Limb (tissue), 2 donors: Measurements from ENCODE around the gene CLSTN2.

ENCODE experiments used
- DNase-seq, 2 donors: peaks; one replicate each; pipeline ENCODE4 v3.0.0-alpha.2; 2016; ENCODE audit errors: extremely low spot score in 2 of 2

CLSTN2 gene

DNA sequence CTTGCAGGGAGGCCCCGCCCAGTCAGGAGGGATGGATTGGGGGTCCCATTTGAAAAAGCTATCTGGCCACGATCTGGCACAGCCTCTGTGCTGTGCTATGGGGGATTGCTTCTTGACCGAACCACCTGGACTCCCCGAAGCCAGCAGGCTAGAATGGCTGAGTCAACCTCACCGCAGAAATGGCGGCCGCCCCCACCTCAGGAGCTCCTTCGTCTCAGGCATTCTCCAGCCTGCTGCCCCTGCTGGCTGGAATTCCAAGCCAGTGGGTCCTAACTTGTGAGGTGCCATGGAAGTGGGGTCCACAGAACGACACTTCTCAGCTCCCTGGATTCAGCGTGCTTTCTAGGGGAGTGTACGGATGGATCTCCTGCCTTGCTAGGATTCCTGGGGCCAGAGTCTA, 562.3 kb downstream of the CLSTN2 start:
- DNase-seq, result no peak

DNA sequence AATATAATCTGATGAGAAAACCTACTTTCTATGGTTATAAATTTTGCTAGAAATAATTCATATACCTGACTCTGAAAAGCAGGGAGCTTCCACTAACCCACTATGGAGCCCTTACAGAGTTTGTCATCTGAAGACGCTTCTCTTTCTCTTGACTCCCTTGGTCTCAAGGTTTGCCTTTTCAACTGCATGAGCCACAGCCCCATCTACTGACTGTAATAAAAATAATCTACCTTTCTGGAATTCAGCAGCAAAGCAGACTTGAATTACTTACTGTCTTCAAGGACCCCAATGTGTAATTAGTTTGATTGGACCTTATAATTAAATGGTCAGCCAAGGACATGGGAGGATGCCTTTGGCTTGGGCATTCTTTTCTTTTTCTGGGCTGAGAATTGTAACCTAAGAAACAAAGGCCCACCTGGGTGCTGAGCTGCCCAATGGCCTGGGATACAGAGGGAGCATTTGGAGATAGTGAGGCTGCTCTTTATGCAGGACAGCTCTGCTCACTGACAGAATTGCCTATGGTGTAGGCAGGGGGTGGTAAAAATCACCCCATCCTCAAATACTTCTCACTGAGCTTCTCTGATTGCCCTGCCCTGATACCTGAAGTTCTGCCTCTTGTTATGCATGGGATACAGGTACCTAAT, 564.3 kb downstream of the CLSTN2 start:
- DNase-seq, result peak in 1 of 2 donors; percentile 23

DNA sequence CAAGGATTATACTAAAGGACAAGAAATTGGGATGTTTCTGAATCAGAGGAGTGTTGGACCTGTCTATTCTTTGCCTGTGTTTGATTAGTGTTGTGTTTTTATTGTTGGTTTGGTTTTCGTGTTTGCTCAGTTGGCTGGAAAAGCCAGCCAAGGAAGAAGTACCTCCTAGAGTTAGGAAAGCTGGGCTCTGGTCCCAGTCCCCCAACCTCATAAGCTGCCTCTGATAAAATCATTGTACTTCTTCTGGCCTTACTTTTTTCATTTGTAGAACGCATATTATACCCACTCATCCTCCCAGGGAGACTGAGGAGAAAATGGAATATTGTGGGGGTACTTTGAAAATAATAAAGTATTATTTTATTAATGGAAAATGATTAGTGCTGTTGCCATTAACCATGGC, 565.5 kb downstream of the CLSTN2 start:
- no peak for DNase-seq

DNA sequence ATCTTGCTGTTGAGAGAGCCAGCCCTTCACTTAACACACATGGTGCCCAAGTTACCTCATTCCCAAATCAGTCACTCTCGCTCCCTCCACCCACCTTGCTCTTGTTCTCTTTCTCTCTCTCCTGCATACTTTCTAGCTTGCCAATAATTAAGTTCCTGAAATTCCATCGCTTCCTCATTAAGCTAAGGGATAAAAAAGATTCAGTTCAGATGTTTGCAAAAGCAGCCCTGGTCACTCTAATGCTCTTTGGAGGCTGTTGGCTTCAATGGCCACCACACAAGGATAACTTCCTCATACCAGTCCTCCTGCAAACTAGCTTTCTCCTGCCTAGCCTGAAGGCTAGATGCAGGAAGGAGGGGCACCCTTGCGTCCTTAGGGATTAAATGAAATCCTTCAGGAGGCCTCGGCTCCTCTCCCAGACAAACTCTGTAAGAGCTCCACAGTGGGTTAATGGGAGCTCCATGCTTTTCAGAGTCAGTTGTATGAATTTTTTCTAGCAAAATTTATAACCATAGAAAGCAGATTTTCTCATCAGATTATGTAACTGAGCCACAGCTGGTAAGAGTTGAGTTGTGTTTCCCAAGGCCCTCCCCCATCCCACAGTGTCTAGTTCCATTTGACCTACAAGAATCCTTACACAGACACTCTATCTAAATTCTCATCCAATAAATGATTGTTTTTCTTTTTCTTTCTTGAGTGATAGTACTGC, 566.2 kb downstream of the CLSTN2 start:
- peak in 1 of 2 donors; percentile 11 for DNase-seq

DNA sequence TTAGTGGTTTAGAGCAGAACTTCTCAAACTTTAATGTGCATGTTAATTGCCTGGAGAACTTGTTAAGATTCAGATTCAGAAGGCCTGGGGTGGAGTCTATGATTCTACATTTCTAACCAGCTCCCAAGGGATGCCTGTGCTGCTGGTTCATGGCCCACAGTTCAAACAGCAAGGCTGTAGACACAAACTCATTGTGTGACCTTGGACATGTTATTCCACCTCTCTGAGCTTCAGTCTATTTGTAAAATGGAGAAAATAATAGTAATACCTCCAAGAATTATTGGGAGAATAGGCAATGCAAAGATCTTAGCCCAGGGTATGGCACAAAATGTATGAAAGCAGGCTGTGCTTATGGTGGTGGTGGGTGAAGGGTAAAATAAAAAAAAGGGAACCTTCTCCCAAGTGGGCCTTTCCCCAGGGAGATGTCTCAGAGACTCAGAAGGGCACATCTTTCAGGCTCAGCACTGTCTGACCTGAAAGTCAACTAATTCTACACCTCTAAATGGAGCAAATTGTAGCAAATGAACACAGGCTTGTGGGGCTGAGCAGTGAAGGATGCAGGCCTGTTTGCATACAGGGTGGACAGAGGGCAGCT, 566.9 kb downstream of the CLSTN2 start:
- no peak for DNase-seq

DNA sequence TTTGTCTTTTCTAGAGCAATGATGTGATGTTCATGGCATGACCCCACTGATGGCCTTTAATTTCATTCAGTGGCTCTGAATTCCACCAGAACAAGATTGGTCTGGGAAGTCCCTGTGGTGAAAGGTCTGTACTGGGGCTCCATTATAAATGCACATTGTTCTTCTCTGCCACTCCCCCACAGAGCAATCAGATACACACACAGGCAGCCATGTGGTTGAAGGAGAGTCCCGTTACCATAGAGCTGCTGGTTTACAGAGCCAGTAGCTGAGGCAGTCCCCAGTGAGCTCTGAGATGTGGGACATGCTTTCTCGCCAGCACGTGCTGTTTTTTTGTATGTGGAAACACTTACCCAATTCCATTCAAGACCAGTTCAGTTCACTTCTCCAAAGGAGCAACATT, 570.2 kb downstream of the CLSTN2 start:
- DNase-seq, result peak in 1 of 2 donors; percentile 25

DNA sequence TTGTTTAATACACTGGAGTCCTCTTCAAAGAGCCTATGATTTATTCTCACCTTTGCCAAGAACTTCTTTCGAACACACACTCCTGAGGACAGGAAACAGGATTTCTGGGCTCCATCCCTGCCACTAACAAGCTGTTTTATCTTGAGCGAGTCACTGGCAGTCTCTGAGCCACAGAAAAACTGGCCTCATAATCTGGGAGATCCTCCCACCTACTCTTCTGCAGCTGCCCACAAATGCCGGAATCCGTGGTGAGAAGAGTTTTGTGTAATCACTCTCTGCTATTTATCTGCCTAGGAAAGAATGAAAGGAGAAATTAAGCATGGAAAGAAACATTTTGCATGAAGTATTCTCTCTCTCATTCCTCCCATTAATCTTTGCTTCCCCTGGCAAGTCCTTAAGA, 570.9 kb downstream of the CLSTN2 start:
- DNase-seq, result no peak

DNA sequence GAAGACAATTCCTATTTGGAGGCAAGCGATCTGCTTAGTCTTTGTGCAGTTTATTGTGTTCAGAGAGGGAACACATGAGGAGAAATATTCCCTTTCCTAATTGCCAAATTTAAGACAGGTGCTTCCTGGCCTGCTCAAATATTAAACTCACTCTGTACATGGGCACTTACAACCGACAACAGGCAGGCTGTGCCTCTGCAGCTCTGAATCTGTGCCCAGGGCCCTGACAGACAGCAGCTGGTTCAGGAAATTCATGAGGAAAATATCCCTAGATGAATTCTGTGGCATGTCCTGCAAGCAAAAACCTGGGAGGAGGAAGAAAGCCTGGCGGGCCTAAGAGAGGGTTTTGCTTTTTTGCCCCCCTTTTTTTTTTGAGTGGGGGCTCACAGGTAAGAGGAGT, 573.6 kb downstream of the CLSTN2 start:
- no peak for DNase-seq

DNA sequence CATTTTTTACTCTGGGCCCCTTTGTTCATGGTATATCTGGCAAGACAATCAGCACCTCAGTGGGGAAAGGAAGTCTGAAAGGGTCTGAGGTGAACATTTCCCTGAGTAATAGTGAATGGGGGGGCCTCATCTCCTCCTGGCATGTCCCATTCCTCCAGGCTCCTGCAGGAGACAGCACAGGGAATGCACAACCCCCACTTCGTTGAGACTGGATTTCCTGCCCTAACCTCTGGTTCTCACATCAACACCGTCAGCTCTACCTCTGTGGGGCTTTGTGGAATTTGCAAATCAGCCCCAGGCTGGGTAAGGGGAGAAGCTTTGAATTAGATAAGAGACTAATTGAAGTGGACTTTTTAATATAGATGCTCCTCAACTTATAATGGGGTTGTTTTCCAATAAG, 574.5 kb downstream of the CLSTN2 start:
- DNase-seq, result no peak

DNA sequence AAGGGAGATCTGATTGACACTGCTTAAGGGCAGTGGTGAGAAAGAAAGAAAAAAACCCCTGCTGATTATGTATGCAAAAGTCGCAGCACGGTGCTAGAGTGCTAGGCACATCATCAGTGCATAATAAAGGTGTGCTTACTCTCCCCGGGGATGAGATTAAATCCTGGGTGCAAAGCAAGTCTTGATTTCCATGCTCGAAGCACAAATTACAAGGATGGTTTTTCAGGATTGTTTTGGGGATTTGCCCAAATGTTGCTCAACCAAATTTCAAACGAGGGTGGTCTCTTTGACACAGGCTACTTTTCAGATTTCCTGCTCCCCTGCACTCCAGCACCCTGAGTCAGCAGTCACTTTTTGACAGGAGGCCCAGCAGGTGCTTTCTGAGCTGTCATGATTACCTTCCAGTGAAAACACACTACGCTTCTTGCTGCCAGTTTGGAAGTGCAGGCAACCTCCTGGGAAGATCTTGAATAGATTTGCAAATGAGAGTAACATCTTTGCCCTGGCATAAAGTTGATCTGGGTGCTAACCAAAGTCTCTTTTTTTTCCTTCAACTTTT, 575.4 kb downstream of the CLSTN2 start:
- no peak for DNase-seq

DNA sequence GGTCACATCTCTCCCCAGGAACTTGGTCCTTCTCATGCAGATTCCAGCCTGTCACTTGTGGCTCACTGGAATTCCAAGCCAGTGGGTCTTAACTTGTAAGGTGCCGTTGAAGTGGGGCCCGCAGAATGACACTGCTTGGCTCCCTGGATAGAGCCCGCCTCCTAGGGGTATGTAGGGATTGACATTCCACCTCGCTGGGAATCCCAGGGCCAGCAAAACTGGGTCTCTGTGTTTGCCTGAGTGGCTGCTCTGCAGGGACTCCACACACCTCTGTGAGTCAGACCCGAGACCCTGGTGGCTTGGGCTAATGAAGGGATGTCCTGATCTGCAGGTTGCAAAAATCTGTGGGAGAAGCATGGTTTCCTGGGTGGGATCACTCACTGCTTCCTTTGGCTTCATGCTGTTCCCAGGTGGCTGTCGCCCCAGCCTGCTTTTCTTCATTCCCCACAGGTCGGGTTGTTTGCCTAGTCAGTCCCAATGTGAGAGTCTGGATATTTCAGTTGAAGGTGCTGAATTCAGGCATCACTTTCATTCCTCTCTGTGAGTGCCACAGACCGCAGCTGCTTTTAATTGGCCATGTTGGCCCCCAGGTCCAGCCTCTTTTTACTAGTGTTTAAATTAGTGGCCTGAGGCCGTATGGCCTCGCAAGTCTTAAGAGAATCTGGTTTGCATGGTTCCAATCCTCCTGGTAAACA, 586.9 kb downstream of the CLSTN2 start:
- no peak for DNase-seq

DNA sequence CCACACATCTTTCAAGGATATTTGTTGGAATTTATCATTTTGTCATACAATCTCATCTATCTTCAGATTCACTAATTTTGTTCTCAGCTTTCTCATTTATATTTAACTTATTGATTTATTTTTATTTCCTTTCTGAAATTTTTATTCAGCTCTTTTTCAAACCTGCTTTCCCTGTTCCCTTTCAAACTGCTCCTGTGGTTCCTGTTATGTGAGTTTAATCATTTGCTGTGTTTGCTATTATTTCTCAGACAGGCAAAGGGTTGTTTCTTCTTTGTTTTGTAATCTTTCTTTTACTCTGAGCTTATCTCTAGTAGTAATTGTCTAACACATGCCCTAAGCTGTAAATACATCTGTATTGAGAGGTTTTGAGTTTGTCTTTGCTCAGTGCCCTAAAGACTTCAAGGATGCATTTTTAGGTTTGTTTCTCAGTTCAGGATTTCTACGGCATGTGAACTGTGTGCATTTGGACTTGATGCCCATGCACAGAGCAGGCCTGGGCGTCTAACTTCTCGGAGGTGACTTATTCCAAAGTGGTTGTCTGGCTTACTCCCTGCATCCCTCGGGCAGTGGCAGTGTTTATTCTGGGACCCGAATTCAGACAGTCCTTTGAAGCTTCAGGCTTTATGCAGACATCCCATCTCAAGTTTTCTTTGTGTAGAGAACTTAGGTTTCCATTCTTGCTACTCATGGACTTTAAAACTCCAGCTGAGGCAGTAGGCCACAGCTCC, 587.8 kb downstream of the CLSTN2 start:
- no peak for DNase-seq

DNA sequence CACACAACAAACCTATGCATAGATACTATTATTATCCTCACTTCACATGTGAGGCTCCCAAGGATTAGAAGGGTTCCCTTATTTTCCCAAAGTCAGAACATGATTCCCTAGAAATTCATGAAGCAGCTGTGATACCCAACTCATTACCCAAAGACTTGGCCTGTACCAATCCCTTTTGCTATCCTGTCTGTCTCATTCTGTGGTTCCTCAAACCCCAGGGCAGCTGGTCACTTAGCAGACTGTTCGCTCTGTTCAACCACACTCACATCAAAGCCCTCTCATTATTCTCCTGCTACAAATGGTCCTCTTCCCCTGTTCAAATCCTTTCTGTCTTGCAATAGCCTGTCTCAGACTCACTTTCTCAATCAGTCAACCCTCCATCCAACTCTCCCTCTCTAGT, 588.6 kb downstream of the CLSTN2 start:
- no peak for DNase-seq

DNA sequence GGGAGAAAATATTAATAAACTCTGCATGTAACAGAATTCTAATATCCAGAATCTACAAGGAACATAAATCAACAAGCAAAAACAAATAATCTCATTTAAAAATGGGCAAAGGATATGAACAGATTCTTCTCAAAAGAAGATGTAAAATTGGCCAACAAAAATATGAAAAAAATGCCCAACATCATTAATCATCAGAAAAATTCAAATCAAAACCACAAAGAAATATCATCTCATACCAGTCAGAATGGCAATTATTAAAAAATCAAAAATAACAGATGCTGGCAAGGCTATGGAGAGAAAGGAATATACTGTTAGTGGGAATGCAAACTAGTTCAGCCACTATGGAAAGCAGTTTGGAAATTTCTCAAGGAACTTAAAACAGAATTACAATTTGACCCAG, 592.2 kb downstream of the CLSTN2 start:
- DNase-seq, result no peak

DNA sequence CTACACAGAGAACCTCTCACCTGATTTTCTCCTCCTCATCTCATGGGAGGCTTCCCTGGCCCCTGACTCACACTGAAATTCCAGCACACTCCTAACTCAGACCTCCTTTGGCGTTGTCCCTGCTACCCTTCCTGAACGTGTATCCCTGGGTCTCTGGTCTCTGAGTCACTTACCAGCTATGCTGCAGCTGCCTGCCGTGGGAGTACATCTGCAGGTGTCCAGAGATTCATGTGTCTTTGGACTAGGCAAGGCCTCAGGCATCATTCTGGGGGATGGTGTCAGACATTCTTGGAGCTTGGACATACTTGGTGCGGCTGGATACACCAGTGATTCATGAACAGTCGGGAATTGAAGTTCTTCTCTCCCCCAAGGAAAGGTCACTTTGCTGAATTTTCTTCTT, 594.1 kb downstream of the CLSTN2 start:
- no peak for DNase-seq

DNA sequence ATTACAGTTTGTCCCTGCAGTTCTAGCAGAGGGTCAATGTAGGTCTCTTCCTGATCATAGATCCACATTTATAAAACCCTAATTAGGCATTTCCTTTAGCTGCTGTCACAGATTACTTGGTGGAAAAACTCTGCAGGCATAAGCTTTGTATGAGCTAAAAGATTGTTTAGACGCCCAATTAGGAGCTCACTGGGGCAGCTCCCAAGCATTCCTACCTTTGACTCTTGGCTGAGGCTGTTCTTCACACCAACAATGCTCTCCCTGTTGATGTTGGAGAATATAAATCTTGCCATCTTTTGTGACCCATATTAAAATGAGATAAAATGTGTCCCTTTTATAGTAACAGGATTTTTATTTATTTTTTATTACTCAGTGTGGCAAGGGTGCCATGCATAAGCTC, 594.6 kb downstream of the CLSTN2 start:
- DNase-seq, result no peak

DNA sequence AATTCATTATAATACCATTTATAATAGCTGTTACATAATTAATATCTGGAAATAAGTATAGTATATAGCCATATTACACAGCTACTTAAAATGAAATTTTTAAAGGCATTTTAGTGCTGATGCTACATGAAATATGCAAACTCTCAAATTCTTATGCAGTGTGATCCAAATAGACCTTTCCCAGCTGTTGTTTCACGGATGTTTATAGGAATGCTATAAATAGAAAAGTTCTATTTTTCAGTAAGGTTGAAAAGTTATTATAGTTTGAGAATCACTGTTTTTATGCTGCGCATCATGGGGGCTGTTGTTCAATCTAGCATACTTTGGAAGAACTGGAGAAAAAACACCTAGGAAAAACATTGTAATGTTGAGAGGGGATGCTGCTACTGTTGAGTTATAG, 595.1 kb downstream of the CLSTN2 start:
- DNase-seq, result peak in 1 of 2 donors; percentile 13

DNA sequence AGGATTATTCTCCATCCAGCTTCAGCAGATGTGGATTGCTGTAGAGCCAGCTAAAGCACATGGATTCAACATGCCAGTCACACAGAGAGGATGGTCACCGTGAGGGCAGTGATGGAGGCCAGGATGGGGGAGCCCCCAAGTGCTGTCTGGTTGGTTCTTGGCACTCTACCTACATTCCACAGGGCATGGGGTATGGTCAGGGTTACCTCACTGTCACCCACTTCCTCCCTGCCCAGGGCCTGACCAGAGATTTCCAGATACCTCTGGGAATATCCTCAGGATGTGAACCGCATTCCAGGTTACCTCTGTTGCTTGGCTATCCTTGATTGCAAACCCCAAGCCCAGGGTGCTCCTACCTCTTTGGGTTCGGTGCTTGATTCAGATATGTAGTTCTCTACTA, 595.6 kb downstream of the CLSTN2 start:
- no peak for DNase-seq

DNA sequence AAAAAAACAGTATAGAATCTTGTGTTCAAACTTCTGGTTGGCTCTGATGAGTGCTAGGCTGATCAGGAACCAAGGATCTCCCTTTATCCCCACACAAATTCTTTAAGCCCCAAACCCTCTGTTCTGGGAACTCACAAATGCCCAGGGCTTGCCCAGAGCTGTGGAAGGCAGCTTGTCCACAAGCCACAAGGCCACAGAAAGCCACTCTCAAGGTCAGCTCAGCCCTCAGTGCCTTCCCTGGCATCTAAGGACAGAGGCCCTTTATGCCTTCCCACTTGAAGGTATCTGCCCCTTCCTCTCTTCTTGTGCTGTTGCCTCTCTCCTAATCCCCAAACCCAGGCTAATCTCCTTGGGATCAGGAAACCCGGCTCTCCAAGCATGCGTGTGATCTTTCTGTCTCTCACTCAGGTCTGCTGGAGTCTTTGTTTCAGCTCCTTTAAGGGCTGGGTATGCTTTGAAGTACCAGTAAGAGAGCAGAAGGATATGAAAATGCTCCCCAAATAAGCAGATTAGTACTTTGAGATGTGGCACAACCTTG, 597.9 kb downstream of the CLSTN2 start:
- DNase-seq, result no peak

DNA sequence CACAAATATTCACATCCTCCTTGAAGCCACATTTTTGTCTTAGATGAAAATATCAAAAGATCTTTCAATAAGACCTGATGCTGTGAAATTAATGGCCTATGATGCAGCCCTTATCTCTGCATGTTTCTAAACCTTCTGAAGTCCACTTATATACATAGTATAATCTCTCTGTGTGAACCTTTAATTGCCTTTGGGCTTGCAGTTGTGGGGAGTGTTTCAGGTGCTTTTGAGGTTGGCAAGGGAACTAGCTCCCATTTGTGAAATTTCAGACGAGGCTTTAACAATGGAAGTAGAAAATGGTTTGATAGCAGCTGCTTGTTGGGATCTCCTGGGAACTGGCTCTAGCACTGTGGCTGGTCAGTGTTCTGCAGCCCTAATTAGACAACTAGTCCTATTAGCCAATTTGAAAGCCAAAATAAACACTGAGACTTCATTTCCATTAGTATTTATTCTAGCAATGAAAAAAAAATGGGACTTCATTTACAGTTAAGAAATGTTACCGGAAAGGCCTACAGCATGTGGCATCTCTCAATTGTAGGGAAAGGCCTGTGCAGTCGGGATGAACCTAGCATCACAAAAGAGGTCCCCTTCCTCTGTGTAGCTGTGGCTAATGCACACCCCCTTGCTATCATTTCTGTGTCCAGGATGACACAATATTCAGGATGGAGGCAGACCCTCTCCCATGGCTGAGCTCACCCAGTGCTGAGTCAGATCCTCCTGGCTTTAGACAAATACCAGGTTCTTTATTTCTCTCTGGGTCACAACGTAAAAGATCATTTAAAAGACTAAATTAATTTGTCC, 602.1 kb downstream of the CLSTN2 start:
- no peak for DNase-seq
